A673 (cell line): ENCODE data around the gene KIAA0232.

Experiments
- EZH2 ChIP-seq: fragments of 200-600 bp; sonication (generic); IDR thresholded peaks from 2 replicates; pipeline ENCODE4 v1.6.1; 2017; ENCODE audit warnings: borderline replicate concordance, low read depth, mild to moderate bottlenecking, mixed read lengths, antibody characterized with exemption, low read length; ENCODE audit not compliant: poor library complexity, severe bottlenecking
- TF ChIP-seq, protein P1 (sequence below): fragments of 300-800, 200-600 bp; sonication (generic); conservative IDR thresholded peaks from 2 replicates; pipeline ENCODE4 v1.5.1; 2017; ENCODE audit warnings: low read depth, mild to moderate bottlenecking, antibody characterized with exemption, low read length, moderate library complexity, mixed read lengths

DNA sequence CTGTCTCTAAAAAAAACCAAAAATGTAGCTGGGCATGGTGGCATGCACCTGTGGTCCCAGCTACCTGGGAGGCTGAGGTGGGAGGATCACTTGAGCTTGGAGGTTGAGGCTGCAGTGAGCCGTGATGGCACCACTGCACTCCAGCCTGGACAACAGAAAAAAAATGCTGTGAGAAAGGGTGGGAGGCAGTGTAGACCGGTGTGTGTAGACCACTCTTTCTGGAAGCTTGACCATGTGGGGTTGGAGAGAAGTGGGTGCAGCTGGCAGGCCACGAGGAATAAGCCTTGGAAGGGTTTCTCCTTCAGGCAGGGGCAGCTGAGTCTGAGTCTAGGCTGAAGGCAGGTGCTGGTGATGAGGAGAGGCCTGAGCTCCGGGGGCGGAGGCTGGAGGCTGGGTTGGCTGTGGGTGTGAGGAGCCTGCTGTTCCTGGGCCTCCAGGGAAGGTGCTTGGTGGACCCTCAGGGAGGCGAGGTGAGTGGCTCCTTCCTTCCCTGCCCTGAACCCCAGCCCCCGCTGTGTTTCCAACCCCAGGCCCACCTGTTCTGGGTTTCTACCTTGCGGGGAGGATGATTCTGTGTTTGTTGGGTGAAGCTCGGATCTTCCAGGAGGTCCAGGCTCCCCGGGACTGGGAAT is 117.8 kb downstream of the KIAA0232 start:
- TF ChIP-seq, protein P1, sequence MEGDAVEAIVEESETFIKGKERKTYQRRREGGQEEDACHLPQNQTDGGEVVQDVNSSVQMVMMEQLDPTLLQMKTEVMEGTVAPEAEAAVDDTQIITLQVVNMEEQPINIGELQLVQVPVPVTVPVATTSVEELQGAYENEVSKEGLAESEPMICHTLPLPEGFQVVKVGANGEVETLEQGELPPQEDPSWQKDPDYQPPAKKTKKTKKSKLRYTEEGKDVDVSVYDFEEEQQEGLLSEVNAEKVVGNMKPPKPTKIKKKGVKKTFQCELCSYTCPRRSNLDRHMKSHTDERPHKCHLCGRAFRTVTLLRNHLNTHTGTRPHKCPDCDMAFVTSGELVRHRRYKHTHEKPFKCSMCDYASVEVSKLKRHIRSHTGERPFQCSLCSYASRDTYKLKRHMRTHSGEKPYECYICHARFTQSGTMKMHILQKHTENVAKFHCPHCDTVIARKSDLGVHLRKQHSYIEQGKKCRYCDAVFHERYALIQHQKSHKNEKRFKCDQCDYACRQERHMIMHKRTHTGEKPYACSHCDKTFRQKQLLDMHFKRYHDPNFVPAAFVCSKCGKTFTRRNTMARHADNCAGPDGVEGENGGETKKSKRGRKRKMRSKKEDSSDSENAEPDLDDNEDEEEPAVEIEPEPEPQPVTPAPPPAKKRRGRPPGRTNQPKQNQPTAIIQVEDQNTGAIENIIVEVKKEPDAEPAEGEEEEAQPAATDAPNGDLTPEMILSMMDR, result no peak
- TF ChIP-seq EZH2, result no peak
